ENCODE results near the gene HERC2. TPM values are rescaled to one million over a fixed set of nuclear protein-coding genes. Genes with fewer than 3 reads are reported as not detected.
"Not testable (repeated sequence)": the region's sequence is repeated elsewhere in the genome, so short reads cannot be mapped to it uniquely, and the experiment has no call there.

Gene HERC2
- total and polyA plus RNA-seq, 12 donors: 24.9 to 63.0 (median 52.1) TPM

GRCh38 chr15:28243901-28244300, 78.1 kb downstream of the HERC2 start:
- no peak for DNase-seq
- TF ChIP-seq POLR2A (IDR thresholded peaks at IDR 0.05) (no peak), CTCF (IDR thresholded peaks at IDR 0.05) (no peak)

GRCh38 chr15:28243399-28243798, 78.6 kb downstream of the HERC2 start:
- TF ChIP-seq POLR2A (IDR thresholded peaks at IDR 0.05): no peak
- TF ChIP-seq CTCF (IDR thresholded peaks at IDR 0.05): no peak
- Histone ChIP-seq H3K4me3 (no peak overlapping the region), H3K27me3 (no peaks in the 10 kb centered on the region), H3K9me3 (replicated peaks in 1 of 3) (peaks cover 0 to 4% (median 0%) of the 10 kb centered on the region in 3 donors), H3K27ac (no peak overlapping the region), H3K36me3 (replicated peaks in 1 of 2) (peaks cover 0 to 30% of the 10 kb centered on the region in 2 donors), H3K4me1 (replicated peaks in 1 of 2) (no peaks in the 10 kb centered on the region)
- intact Hi-C loops (cut with DNase I): no loop called here
- DNase-seq: no peak
- WGBS, 4 donors: 96 to 100% (median 99%) methylated on average over 1 of the region's 1 CpG

More at GRCh38 chr15:28243901-28244300, 78.1 kb downstream of the HERC2 start:
- peaks cover 0 to 4% (median 0%) of the 10 kb centered on the region in 3 donors for H3K9me3 ChIP-seq (replicated peaks in 1 of 3)
- WGBS, 4 donors: 89 to 97% (median 93%) methylated on average over 6 of the region's 6 CpGs
- intact Hi-C loops (cut with DNase I): no loop called here
- H3K27ac ChIP-seq: no peak overlapping the region
- no peak overlapping the region for H3K4me3 ChIP-seq
- H3K36me3 ChIP-seq (replicated peaks in 1 of 2): peaks cover 0 to 35% of the 10 kb centered on the region in 2 donors
- no peaks in the 10 kb centered on the region for H3K4me1 ChIP-seq (replicated peaks in 1 of 2)
- H3K27me3 ChIP-seq: no peaks in the 10 kb centered on the region

- intact Hi-C loops (cut with DNase I); DNase-seq; H3K27ac ChIP-seq; H3K4me3 ChIP-seq; H3K27me3 ChIP-seq; H3K4me1 ChIP-seq (replicated peaks in 1 of 2); H3K9me3 ChIP-seq (replicated peaks in 1 of 3): not testable (repeated sequence)
- WGBS, 4 donors: 65 to 74% (median 71%) methylated on average over 4 of the region's 4 CpGs
- peaks cover 0 to 24% of the 10 kb centered on the region in 2 donors for H3K36me3 ChIP-seq (replicated peaks in 1 of 2)
These were observed 83.7 kb downstream of the HERC2 start for GRCh38 chr15:28238296-28238695.

GRCh38 chr15:28231743-28232142, 90.2 kb downstream of the HERC2 start:
- H3K9me3 ChIP-seq (replicated peaks in 1 of 3); H3K4me3 ChIP-seq; H3K4me1 ChIP-seq (replicated peaks in 1 of 2); intact Hi-C loops (cut with DNase I); H3K27me3 ChIP-seq; H3K27ac ChIP-seq; DNase-seq: not testable (repeated sequence)
- whole genome bisulfite sequencing, 4 donors: 59 to 77% (median 73%) methylated on average over 6 of the region's 6 CpGs
- H3K36me3 ChIP-seq (replicated peaks in 1 of 2): peaks cover 0 to 34% of the 10 kb centered on the region in 2 donors

GRCh38 chr15:28231336-28231735, 90.6 kb downstream of the HERC2 start:
- 86 to 96% (median 92%) methylated on average over 4 to 7 of the region's 7 CpGs for WGBS, 4 donors
- DNase-seq; H3K27me3 ChIP-seq; intact Hi-C loops (cut with DNase I); H3K4me1 ChIP-seq (replicated peaks in 1 of 2); H3K27ac ChIP-seq; H3K4me3 ChIP-seq; H3K9me3 ChIP-seq (replicated peaks in 1 of 3): not testable (repeated sequence)
- peaks cover 0 to 35% of the 10 kb centered on the region in 2 donors for H3K36me3 ChIP-seq (replicated peaks in 1 of 2)

- H3K4me1 ChIP-seq (replicated peaks in 1 of 2); H3K4me3 ChIP-seq; H3K27ac ChIP-seq; intact Hi-C loops (cut with DNase I); H3K9me3 ChIP-seq (replicated peaks in 1 of 3); H3K27me3 ChIP-seq; DNase-seq: not testable (repeated sequence)
- WGBS, 4 donors: 80 to 88% (median 83%) methylated on average over 9 of the region's 9 CpGs
- H3K36me3 ChIP-seq (replicated peaks in 1 of 2): peaks cover 0 to 23% of the 10 kb centered on the region in 2 donors
These were observed 92.9 kb downstream of the HERC2 start for GRCh38 chr15:28228990-28229640.
